K562 (cell line): ENCODE results near the gene LTK. TPM values are rescaled to one million over a fixed set of nuclear protein-coding genes. Genes with fewer than 3 reads are reported as not detected.
A peak's percentile ranks its signal among the peaks of the same experiment; 100 is the strongest.

Experiments
- ARID4B ChIP-seq: sonication (generic); formaldehyde crosslinking; IDR thresholded peaks from 2 replicates; pipeline ENCODE4 v1.8.0; 2022; ENCODE audit warnings: mild to moderate bottlenecking, missing genetic modification reagents
- CTCF ChIP-seq, 3 experiments: IDR thresholded peaks in 2 of 3; conservative IDR thresholded peaks in 1 of 3; 2 replicates each; pipeline ENCODE4 v1.5.1; 2011 to 2012; ENCODE audit warnings: low read length in 3 of 3, mild to moderate bottlenecking in 3 of 3, control low read depth in 2 of 3, improper control_type of control experiment in 1 of 3, inconsistent platforms in 1 of 3, low read depth in 1 of 3, mixed read lengths in 1 of 3, moderate library complexity in 1 of 3; ENCODE audit not compliant: insufficient read depth in 2 of 3
- EHMT2 ChIP-seq: fragments of 450-650 bp; IDR thresholded peaks from 2 replicates; pipeline ENCODE4 v1.6.1; 2018; ENCODE audit warnings: antibody characterized with exemption
- FOXK2 ChIP-seq, 2 experiments: fragments of 450-650 bp; IDR thresholded peaks in 1 of 2; conservative IDR thresholded peaks in 1 of 2; 2 replicates each; pipeline ENCODE4 v1.6.1; 2016; ENCODE audit warnings: low read depth in 2 of 2, mild to moderate bottlenecking in 1 of 2
- GATA2 ChIP-seq: sonication (generic); formaldehyde crosslinking; IDR thresholded peaks from 2 replicates; pipeline ENCODE4 v1.4.0; 2020; ENCODE audit warnings: mild to moderate bottlenecking, missing genetic modification reagents
- HBP1 ChIP-seq: fragments of 450-650 bp; formaldehyde crosslinking; IDR thresholded peaks from 2 replicates; pipeline ENCODE4 v1.4.0; 2022; ENCODE audit warnings: missing genetic modification characterization
- HEY1 ChIP-seq: fragments of 250-450 bp; sonication (Bioruptor Pico); IDR thresholded peaks from 2 replicates; pipeline ENCODE4 v1.5.0; 2020; ENCODE audit warnings: mild to moderate bottlenecking, moderate library complexity, borderline replicate concordance
- KLF13 ChIP-seq: fragments of 450-650 bp; IDR thresholded peaks from 2 replicates; pipeline ENCODE4 v1.6.1; 2016; ENCODE audit warnings: missing genetic modification characterization, low read depth, mild to moderate bottlenecking, missing compliant biosample characterization, moderate library complexity, borderline replicate concordance
- NFE2 ChIP-seq: IDR thresholded peaks from 2 replicates; pipeline ENCODE4 v1.6.1; 2014; ENCODE audit warnings: antibody characterized with exemption, low read depth
- NR2F6 ChIP-seq: fragments of 450-650 bp; formaldehyde crosslinking; IDR thresholded peaks from 2 replicates; pipeline ENCODE4 v1.4.0; 2020; ENCODE audit warnings: mild to moderate bottlenecking
- PKNOX1 ChIP-seq: fragments of 450-650 bp; IDR thresholded peaks from 2 replicates; pipeline ENCODE4 v1.6.1; 2016
- POLR2B ChIP-seq: fragments of 450-650 bp; IDR thresholded peaks from 2 replicates; pipeline ENCODE4 v1.6.1; 2018; ENCODE audit warnings: low read depth; ENCODE audit not compliant: partially characterized antibody
- SNIP1 ChIP-seq: fragments of 450-650 bp; IDR thresholded peaks from 2 replicates; pipeline ENCODE4 v1.7.1; 2017; ENCODE audit warnings: low read depth, mild to moderate bottlenecking
- SPI1 ChIP-seq: IDR thresholded peaks from 2 replicates; pipeline ENCODE4 v1.6.1; 2011; ENCODE audit warnings: low read depth, low read length, control low read depth, borderline replicate concordance
- TEAD1 ChIP-seq, 2 experiments: fragments of 450-650 bp in 1 of 2; sonication (generic) in 1 of 2; formaldehyde crosslinking; IDR thresholded peaks; 2 replicates each; pipeline versions ENCODE4 v1.4.0 to v1.8.0; 2020 to 2022; ENCODE audit warnings: mild to moderate bottlenecking in 2 of 2, missing genetic modification reagents in 1 of 2
- ZNF175 ChIP-seq: fragments of 200-800 bp; sonication (Bioruptor generic); IDR thresholded peaks from 2 replicates; pipeline ENCODE4 v1.6.1; 2016; ENCODE audit warnings: low read depth, mild to moderate bottlenecking, missing genetic modification characterization, missing compliant biosample characterization
- ZNF431 ChIP-seq: sonication (generic); formaldehyde crosslinking; IDR thresholded peaks from 2 replicates; pipeline ENCODE4 v1.8.0; 2022; ENCODE audit warnings: mild to moderate bottlenecking, missing genetic modification reagents
- ZNF764 ChIP-seq: fragments of 250-450 bp; sonication (Bioruptor Pico); IDR thresholded peaks from 2 replicates; pipeline ENCODE4 v1.4.0; 2020; ENCODE audit warnings: low read depth, mild to moderate bottlenecking, moderate library complexity
- ZNF785 ChIP-seq: fragments of 250-450 bp; sonication (Bioruptor Pico); IDR thresholded peaks from 2 replicates; pipeline ENCODE4 v1.4.0; 2020; ENCODE audit warnings: mild to moderate bottlenecking
- polyA plus RNA-seq, 8 experiments: library from polyadenylated mRNA; depleted of rRNA in 4 of 8; stranded (reverse) in 5 of 8; unstranded in 3 of 8; fragments of >200 nt; fragmentation: Nextera tagmentation in 2 of 8; fragmentation: Illumina TruSeq in 1 of 8; extraction: Ambion mirVana in 2 of 8; extraction: Trizol in 1 of 8; gene quantifications; 2 replicates each; pipeline versions ENCODE4 v1.2.1 to v1.2.3, GENCODE V29; 2011 to 2014; ENCODE audit warnings: inconsistent platforms in 1 of 8, missing spikeins in 1 of 8
- total RNA-seq, 7 experiments: library from RNA; depleted of rRNA in 6 of 7; stranded (reverse); fragments of >200 nt in 6 of 7; fragmentation: Illumina TruSeq in 2 of 7; extraction: Trizol in 2 of 7; gene quantifications; 2 replicates each; pipeline versions ENCODE4 v1.2.1 to v1.2.3, GENCODE V29; 2011 to 2021; ENCODE audit warnings: low replicate concordance in 1 of 7

The LTK gene
- total and polyA plus RNA-seq, 9 of the 15 experiments (the other 6 are each of a cell fraction or from before 2014, with no cell fraction given), result 0.25 to 4.4 (median 1.8) TPM

- TF ChIP-seq NR2F6 (CRISPR knock-in tag) (no peak), ZNF431 (no peak), NFE2 (no peak), SPI1 (no peak), SNIP1 (no peak), PKNOX1 (peak; percentile 90), ZNF785 (no peak), CTCF (IDR thresholded peaks at IDR 0.05 in 2 of 3, conservative IDR thresholded peaks at IDR 0.05 in 1 of 3; ENCODE audit: insufficient read depth in 2 of 3, low read depth in 1 of 3, low read length in 3 of 3) (0 out of 6 replicates have a peak, but pooled peaks of 2 of the 3 experiments have one; percentile 7 to 18), FOXK2 (conservative IDR thresholded peaks at IDR 0.05 in 1 of 2, IDR thresholded peaks at IDR 0.05 in 1 of 2; ENCODE audit: low read depth in 2 of 2) (0 out of 4 replicates have a peak, but pooled peaks of 1 of the 2 experiments have one; percentile 12), POLR2B (peak; percentile 39), ZNF175 (CRISPR knock-in tag) (no peak), TEAD1 (CRISPR knock-in tag; IDR thresholded peaks at IDR 0.05) (peak; percentile 12 to 50; a peak in 2 of 4 replicates), HEY1 (CRISPR knock-in tag) (no peak), HBP1 (no peak), EHMT2 (no peak), KLF13 (tag) (peak; percentile 76; the same call in 1 of the 2 replicates), ARID4B (CRISPR knock-in tag) (0 out of 2 replicates have a peak, but pooled peaks have one; percentile 52), GATA2 (0 out of 2 replicates have a peak, but pooled peaks have one; percentile 12), ZNF764 (CRISPR knock-in tag) (no peak)
These were observed at the start of gene LTK (continued) for GRCh38 chr15:41513506-41514227.
